Smooth muscle cell (in vitro differentiated cells): ENCODE results near the gene NKAIN2. TPM values are rescaled to one million over a fixed set of nuclear protein-coding genes. Genes with fewer than 3 reads are reported as not detected.

Experiments used
- DNase-seq: peaks from one replicate; lab custom pipeline; 2025; ENCODE audit not compliant: unreplicated experiment; lab: John Stamatoyannopoulos, UW
- H2AFZ ChIP-seq: fragments of 200-600 bp; sonication (generic); 2 replicates; pipeline ENCODE4 v1.6.0; 2016; ENCODE audit warnings: antibody characterized with exemption, low read depth, mild to moderate bottlenecking
- H3F3A ChIP-seq: fragments of 200-600 bp; sonication (generic); 2 replicates; pipeline ENCODE4 v1.6.0; 2017; ENCODE audit warnings: antibody characterized with exemption, low read depth
- H3K27ac ChIP-seq: fragments of 200-600 bp; sonication (generic); 2 replicates; pipeline ENCODE4 v1.5.1; 2016; ENCODE audit warnings: low read depth, mild to moderate bottlenecking
- H3K27me3 ChIP-seq: fragments of 200-600 bp; sonication (generic); 2 replicates; pipeline ENCODE4 v1.6.1; 2016; ENCODE audit warnings: low read depth, mild to moderate bottlenecking
- H3K36me3 ChIP-seq: fragments of 200-600 bp; sonication (generic); 2 replicates; pipeline ENCODE4 v1.5.1; 2016; ENCODE audit warnings: low read depth
- H3K4me1 ChIP-seq: fragments of 200-600 bp; sonication (generic); 2 replicates; pipeline ENCODE4 v1.5.1; 2016; ENCODE audit warnings: low read depth
- H3K4me2 ChIP-seq: fragments of 200-600 bp; sonication (generic); 2 replicates; pipeline ENCODE4 v1.6.0; 2016; ENCODE audit warnings: mild to moderate bottlenecking
- H3K4me3 ChIP-seq: fragments of 200-600 bp; sonication (generic); 2 replicates; pipeline ENCODE4 v1.5.1; 2016; ENCODE audit warnings: mild to moderate bottlenecking
- H3K79me2 ChIP-seq: fragments of 200-600 bp; sonication (generic); 2 replicates; pipeline ENCODE4 v1.6.0; 2016; ENCODE audit warnings: low read depth, mild to moderate bottlenecking
- H3K9ac ChIP-seq: fragments of 200-600 bp; sonication (generic); 2 replicates; pipeline ENCODE4 v1.6.0; 2016; ENCODE audit warnings: low read depth
- H3K9me3 ChIP-seq: fragments of 200-600 bp; sonication (generic); replicated peaks from 2 replicates; pipeline ENCODE4 v1.5.1; 2016; ENCODE audit warnings: low read depth
- H4K20me1 ChIP-seq: fragments of 200-600 bp; sonication (generic); 2 replicates; pipeline ENCODE4 v1.6.0; 2016; ENCODE audit warnings: low read depth
- WGBS: methylation state at CpG from one replicate; pipeline ENCODE4 v1.1.7; 2016; ENCODE audit warnings: low lambda C conversion rate; 5-methylcytosine and 5-hydroxymethylcytosine counted together
- polyA plus RNA-seq: library from polyadenylated mRNA; unstranded; fragments of >200 nt; fragmentation: Nextera tagmentation; extraction: Ambion mirVana; gene quantifications from 2 replicates; pipeline ENCODE4 v1.2.1, GENCODE V29; 2016
- total RNA-seq: library from RNA; depleted of rRNA; stranded (reverse); fragments of >200 nt; gene quantifications from 2 replicates; pipeline ENCODE4 v1.2.3, GENCODE V29; 2014
- TF ChIP-seq, protein P1 (sequence below): fragments of 200-600 bp; sonication (generic); IDR thresholded peaks from 2 replicates; pipeline ENCODE4 v1.5.1; 2017; ENCODE audit warnings: borderline replicate concordance, mild to moderate bottlenecking, antibody characterized with exemption; ENCODE audit not compliant: insufficient read depth, poor library complexity, severe bottlenecking

The NKAIN2 gene
- total and polyA plus RNA-seq, 2 experiments from 2014 or later = 0.09 TPM; not detected in 1

DNA sequence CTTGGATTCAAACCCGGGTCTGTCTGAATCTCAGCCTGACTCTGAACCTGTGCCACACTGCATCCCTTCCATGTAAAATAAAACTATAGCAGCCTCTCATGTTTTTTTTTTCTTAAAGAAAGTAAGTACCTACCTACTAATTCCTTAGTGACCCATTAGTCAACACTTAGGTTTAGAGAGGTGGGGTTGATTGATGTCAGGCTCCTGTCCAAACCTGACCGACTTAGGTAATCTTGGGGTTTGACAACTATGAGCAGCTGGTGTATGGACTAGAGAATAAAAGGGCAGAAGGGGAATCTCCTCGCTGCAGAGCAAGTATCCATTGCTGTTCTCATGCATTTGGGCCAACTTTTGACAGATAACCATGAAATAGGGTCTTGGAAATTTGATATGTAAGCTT lies 6.5 kb downstream of the NKAIN2 start:
- Histone ChIP-seq H3F3A (no peaks in the 10 kb centered on the region), H2AFZ (no peak overlapping the region), H3K4me2 (no peak overlapping the region), H3K4me1 (no peaks in the 10 kb centered on the region), H3K27me3 (peaks cover 46% of the 10 kb centered on the region), H3K9ac (no peak overlapping the region), H3K4me3 (no peak overlapping the region), H3K27ac (no peak overlapping the region), H4K20me1 (no peaks in the 10 kb centered on the region), H3K9me3 (no peaks in the 10 kb centered on the region), H3K79me2 (no peaks in the 10 kb centered on the region), H3K36me3 (no peaks in the 10 kb centered on the region)
- DNase-seq = no peak
- TF ChIP-seq, protein P1, sequence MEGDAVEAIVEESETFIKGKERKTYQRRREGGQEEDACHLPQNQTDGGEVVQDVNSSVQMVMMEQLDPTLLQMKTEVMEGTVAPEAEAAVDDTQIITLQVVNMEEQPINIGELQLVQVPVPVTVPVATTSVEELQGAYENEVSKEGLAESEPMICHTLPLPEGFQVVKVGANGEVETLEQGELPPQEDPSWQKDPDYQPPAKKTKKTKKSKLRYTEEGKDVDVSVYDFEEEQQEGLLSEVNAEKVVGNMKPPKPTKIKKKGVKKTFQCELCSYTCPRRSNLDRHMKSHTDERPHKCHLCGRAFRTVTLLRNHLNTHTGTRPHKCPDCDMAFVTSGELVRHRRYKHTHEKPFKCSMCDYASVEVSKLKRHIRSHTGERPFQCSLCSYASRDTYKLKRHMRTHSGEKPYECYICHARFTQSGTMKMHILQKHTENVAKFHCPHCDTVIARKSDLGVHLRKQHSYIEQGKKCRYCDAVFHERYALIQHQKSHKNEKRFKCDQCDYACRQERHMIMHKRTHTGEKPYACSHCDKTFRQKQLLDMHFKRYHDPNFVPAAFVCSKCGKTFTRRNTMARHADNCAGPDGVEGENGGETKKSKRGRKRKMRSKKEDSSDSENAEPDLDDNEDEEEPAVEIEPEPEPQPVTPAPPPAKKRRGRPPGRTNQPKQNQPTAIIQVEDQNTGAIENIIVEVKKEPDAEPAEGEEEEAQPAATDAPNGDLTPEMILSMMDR = no peak
- WGBS = 88% methylated on average over 3 of the region's 3 CpGs

DNA sequence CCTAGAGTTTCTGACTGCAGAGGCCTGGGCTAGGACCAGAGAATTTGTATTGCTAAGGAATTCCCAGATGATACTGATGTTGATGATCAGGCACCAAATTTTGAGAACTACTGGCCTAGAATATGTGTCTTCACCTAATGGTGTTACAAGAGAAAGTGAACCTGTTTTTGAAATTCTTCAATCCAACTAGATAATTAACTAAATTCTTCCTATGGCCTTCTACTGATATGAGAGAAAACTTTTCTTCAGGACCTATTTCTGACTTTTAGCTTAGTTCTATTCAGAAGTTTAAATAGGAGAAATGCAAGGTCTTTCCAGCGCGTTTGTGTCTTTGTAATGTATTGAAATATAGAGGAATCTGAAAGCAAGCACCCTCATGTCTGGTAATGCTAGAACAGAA lies 7.3 kb downstream of the NKAIN2 start:
- Histone ChIP-seq H3K4me3 (no peak overlapping the region), H3K27ac (no peak overlapping the region), H3K9me3 (no peaks in the 10 kb centered on the region), H3K27me3 (peaks cover 39% of the 10 kb centered on the region), H4K20me1 (no peaks in the 10 kb centered on the region), H2AFZ (no peak overlapping the region), H3K9ac (no peak overlapping the region), H3K4me2 (no peak overlapping the region), H3K36me3 (no peaks in the 10 kb centered on the region), H3F3A (no peaks in the 10 kb centered on the region), H3K79me2 (no peaks in the 10 kb centered on the region), H3K4me1 (no peaks in the 10 kb centered on the region)
- TF ChIP-seq, protein P1 = no peak
- 97% methylated on average over 2 of the region's 2 CpGs for WGBS
- DNase-seq = no peak

DNA sequence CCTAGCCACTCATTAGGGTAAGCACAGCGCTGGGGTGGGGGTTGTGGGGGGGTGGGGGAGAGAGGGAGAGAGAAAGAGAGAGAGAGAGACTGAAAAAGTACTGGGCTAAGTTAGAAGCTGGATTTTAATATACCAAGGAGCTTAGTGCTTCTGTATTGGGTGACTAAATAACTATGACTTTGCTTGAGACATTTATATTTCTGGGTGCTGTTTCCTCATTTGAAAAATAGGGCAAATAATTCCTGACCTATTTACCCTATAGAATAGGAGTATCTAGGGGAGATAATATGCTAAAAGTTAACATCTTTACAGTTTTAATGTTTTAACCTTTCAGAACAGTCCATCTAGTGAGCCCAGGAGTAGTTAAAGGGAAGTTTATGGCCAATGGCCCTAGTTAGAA lies 7.7 kb downstream of the NKAIN2 start:
- H3K79me2 ChIP-seq = no peaks in the 10 kb centered on the region
- TF ChIP-seq, protein P1 = no peak
- no peak overlapping the region for H3K4me2 ChIP-seq
- no peak overlapping the region for H3K27ac ChIP-seq
- H3K36me3 ChIP-seq = no peaks in the 10 kb centered on the region
- no peak for DNase-seq
- no peak overlapping the region for H2AFZ ChIP-seq
- no peak overlapping the region for H3K4me3 ChIP-seq
- no peaks in the 10 kb centered on the region for H3F3A ChIP-seq
- no CpG with 5 or more reads among the region's 1 CpG for WGBS
- no peaks in the 10 kb centered on the region for H4K20me1 ChIP-seq
- no peaks in the 10 kb centered on the region for H3K4me1 ChIP-seq
- H3K9me3 ChIP-seq = no peaks in the 10 kb centered on the region
- H3K9ac ChIP-seq = no peak overlapping the region
- H3K27me3 ChIP-seq = peaks cover 37% of the 10 kb centered on the region

DNA sequence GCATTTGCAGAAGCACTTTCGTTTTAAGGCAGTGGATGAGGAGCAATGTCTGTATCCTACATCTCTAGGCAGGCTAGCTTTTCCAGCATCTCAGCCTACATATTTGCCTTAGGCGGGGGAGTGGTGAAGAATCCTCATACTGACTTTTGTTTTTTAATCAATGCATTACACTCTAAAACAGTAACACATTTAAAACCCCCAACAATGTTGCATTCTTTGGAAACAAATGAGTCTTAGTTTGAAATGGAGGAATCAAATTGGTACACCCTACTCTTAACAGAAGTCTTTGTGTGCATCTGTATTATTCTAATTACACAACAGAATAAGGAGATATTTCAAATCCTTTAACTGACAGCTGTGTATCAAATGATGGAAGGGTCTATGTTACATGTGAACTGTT lies 9.0 kb downstream of the NKAIN2 start:
- H3F3A ChIP-seq = no peaks in the 10 kb centered on the region
- no peak overlapping the region for H3K4me2 ChIP-seq
- no peak overlapping the region for H2AFZ ChIP-seq
- no peak overlapping the region for H3K4me3 ChIP-seq
- H4K20me1 ChIP-seq = no peaks in the 10 kb centered on the region
- TF ChIP-seq, protein P1 = no peak
- H3K27me3 ChIP-seq = peaks cover 25% of the 10 kb centered on the region
- WGBS = 81% methylated on average over 2 of the region's 2 CpGs
- no peaks in the 10 kb centered on the region for H3K79me2 ChIP-seq
- no peaks in the 10 kb centered on the region for H3K36me3 ChIP-seq
- no peaks in the 10 kb centered on the region for H3K9me3 ChIP-seq
- H3K27ac ChIP-seq = no peak overlapping the region
- H3K9ac ChIP-seq = no peak overlapping the region
- no peak for DNase-seq
- no peaks in the 10 kb centered on the region for H3K4me1 ChIP-seq
